ENCODE measurements around the gene NKIRAS2.

DNA sequence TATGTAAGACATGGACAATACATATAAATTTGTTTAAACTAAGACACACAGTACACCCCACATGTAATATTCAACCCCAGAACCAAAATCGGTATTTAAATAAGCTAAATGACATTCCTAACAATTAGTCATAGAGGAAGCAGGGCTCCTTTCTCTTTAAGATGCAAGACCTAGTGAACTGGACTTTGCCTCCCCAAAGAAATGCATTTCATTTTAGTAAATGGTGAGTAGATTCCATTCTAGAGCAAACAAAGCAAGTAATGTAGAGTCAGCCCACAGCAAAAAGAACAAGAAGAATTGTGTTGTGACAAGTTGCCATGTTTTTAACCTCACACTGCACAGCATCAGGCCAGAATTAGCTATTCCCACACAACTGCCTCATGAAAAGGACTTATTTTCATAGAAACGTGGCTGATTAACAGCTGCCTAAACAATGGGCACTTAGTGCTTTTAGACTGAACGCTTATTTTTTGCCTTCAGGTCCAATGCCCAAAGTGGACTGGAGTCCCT, 17.0 kb upstream of the NKIRAS2 start:
- TF ChIP-seq, protein P1, sequence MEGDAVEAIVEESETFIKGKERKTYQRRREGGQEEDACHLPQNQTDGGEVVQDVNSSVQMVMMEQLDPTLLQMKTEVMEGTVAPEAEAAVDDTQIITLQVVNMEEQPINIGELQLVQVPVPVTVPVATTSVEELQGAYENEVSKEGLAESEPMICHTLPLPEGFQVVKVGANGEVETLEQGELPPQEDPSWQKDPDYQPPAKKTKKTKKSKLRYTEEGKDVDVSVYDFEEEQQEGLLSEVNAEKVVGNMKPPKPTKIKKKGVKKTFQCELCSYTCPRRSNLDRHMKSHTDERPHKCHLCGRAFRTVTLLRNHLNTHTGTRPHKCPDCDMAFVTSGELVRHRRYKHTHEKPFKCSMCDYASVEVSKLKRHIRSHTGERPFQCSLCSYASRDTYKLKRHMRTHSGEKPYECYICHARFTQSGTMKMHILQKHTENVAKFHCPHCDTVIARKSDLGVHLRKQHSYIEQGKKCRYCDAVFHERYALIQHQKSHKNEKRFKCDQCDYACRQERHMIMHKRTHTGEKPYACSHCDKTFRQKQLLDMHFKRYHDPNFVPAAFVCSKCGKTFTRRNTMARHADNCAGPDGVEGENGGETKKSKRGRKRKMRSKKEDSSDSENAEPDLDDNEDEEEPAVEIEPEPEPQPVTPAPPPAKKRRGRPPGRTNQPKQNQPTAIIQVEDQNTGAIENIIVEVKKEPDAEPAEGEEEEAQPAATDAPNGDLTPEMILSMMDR (conservative IDR thresholded peaks at IDR 0.05; ENCODE audit: low read depth, low read length), result no peak
- no peak for TF ChIP-seq POLR2A (IDR thresholded peaks at IDR 0.05; ENCODE audit: low read depth, low read length)
- TF ChIP-seq FOS (IDR thresholded peaks at IDR 0.05; ENCODE audit: low read depth, low read length), result no peak
- no peak for TF ChIP-seq BHLHE40 (IDR thresholded peaks at IDR 0.05; ENCODE audit: low read depth, low read length)
- TF ChIP-seq, protein P2, sequence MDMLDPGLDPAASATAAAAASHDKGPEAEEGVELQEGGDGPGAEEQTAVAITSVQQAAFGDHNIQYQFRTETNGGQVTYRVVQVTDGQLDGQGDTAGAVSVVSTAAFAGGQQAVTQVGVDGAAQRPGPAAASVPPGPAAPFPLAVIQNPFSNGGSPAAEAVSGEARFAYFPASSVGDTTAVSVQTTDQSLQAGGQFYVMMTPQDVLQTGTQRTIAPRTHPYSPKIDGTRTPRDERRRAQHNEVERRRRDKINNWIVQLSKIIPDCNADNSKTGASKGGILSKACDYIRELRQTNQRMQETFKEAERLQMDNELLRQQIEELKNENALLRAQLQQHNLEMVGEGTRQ (IDR thresholded peaks at IDR 0.05; ENCODE audit: low read depth, low read length), result no peak
- TF ChIP-seq RAD21 (IDR thresholded peaks at IDR 0.05; ENCODE audit: low read length), result no peak
- TF ChIP-seq SMC3 (IDR thresholded peaks at IDR 0.05; ENCODE audit: low read depth, low read length), result no peak
- no peak for TF ChIP-seq MAFK (IDR thresholded peaks at IDR 0.05; ENCODE audit: low read depth, low read length)
- TF ChIP-seq, protein P3, sequence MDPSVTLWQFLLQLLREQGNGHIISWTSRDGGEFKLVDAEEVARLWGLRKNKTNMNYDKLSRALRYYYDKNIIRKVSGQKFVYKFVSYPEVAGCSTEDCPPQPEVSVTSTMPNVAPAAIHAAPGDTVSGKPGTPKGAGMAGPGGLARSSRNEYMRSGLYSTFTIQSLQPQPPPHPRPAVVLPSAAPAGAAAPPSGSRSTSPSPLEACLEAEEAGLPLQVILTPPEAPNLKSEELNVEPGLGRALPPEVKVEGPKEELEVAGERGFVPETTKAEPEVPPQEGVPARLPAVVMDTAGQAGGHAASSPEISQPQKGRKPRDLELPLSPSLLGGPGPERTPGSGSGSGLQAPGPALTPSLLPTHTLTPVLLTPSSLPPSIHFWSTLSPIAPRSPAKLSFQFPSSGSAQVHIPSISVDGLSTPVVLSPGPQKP (IDR thresholded peaks at IDR 0.05; ENCODE audit: borderline replicate concordance, low read depth, low read length), result no peak
